Measurements from ENCODE around the gene ABI3BP. TPM values are rescaled to one million over a fixed set of nuclear protein-coding genes. Genes with fewer than 3 reads are reported as not detected.

The ABI3BP gene
- total RNA-seq, 1 donor from 2014 or later, result 1.1 TPM

DNA sequence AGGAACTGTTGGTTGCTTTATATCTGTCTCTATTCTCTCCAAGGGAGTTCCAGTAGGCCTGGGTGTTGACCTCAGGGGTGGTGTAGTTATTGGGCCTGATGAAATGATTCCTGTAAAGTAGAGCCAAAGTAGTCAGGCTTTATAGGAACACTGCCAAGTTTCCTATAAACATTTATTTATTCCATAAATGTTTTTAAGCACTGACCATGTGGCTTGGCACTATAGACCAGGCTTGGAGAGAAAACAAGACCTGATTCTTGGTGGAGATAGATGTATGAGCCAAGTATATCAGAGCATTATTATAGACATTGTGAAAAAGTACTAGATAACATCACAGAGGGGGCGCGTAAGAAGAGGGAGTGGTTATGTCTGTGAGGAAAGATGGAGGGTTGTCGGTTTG, 218.0 kb downstream of the ABI3BP start:
- peaks cover 1% of the 10 kb centered on the region for H3K9me3 Mint-ChIP-seq (ENCODE audit: unreplicated experiment)
- FAIRE-seq (no peak), DNase-seq (ENCODE audit: low read depth) (no peak)
- peaks cover 26% of the 10 kb centered on the region for H3K4me1 ChIP-seq (ENCODE audit: insufficient read depth, low read length)
- no peak for TF ChIP-seq CTCF (IDR thresholded peaks at IDR 0.05; ENCODE audit: insufficient read depth, low read depth, low read length)
- TF ChIP-seq EZH2 (IDR thresholded peaks at IDR 0.05; ENCODE audit: insufficient read depth, low read length), result no peak
- H3K36me3 ChIP-seq (ENCODE audit: insufficient read depth, low read length), result no peaks in the 10 kb centered on the region
- H3K36me3 Mint-ChIP-seq (ENCODE audit: low read depth, unreplicated experiment), result no peaks in the 10 kb centered on the region
- H3K27ac Mint-ChIP-seq (ENCODE audit: unreplicated experiment), result no peak overlapping the region
- peak overlapping the region; percentile 16 for H3K4me2 ChIP-seq (ENCODE audit: low read length)
- H2AFZ ChIP-seq (ENCODE audit: low read depth, low read length), result no peak overlapping the region
- no peak overlapping the region for H3K27ac ChIP-seq (ENCODE audit: low read depth, low read length)
- H3K4me1 Mint-ChIP-seq (ENCODE audit: low read depth, unreplicated experiment), result peaks cover 11% of the 10 kb centered on the region
- H3K27me3 ChIP-seq (ENCODE audit: insufficient read depth, low read length), result no peaks in the 10 kb centered on the region
- no peaks in the 10 kb centered on the region for H4K20me1 ChIP-seq (ENCODE audit: insufficient read depth, low read length)
- no peaks in the 10 kb centered on the region for H3K79me2 ChIP-seq (ENCODE audit: insufficient read depth, low read length)
- no peaks in the 10 kb centered on the region for H3K27me3 Mint-ChIP-seq (ENCODE audit: low read depth, unreplicated experiment)
- no peak overlapping the region for H3K4me3 Mint-ChIP-seq (ENCODE audit: unreplicated experiment)
- no peaks in the 10 kb centered on the region for H3K9me3 ChIP-seq (ENCODE audit: insufficient read depth, low read depth, low read length)
- H3K4me3 ChIP-seq (ENCODE audit: insufficient read depth, low read depth, low read length), result no peak overlapping the region
- no peak overlapping the region for H3K9ac ChIP-seq (ENCODE audit: low read length)

DNA sequence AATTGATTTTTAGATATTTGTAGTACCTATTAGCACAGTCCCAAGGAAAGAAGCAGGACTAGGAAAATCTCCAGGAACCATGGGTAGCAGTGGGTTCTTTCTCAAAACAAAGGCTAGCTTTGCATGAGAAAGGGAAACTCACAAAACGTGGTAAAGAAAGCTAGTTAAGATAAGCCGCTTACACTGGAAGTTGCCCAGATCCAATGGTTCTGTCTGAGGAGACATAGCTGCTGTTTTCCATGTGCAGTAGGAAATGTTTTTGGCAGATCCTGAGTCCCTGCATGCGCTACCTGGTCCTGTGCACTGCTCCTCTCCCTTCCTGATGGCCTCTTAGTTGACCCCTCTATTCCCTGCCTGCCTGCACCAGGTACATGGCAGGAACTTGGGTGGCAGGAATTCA, 223.5 kb downstream of the ABI3BP start:
- H3K4me1 Mint-ChIP-seq (ENCODE audit: low read depth, unreplicated experiment), result peaks cover 5% of the 10 kb centered on the region
- no peak overlapping the region for H3K4me3 Mint-ChIP-seq (ENCODE audit: unreplicated experiment)
- H3K36me3 Mint-ChIP-seq (ENCODE audit: low read depth, unreplicated experiment), result no peaks in the 10 kb centered on the region
- Histone ChIP-seq H3K4me3 (ENCODE audit: insufficient read depth, low read depth, low read length) (no peak overlapping the region), H3K9ac (ENCODE audit: low read length) (no peak overlapping the region), H2AFZ (ENCODE audit: low read depth, low read length) (no peak overlapping the region), H3K4me1 (ENCODE audit: insufficient read depth, low read length) (no peaks in the 10 kb centered on the region), H3K27me3 (ENCODE audit: insufficient read depth, low read length) (no peaks in the 10 kb centered on the region), H3K4me2 (ENCODE audit: low read length) (no peak overlapping the region), H3K27ac (ENCODE audit: low read depth, low read length) (no peak overlapping the region), H3K79me2 (ENCODE audit: insufficient read depth, low read length) (no peaks in the 10 kb centered on the region), H3K36me3 (ENCODE audit: insufficient read depth, low read length) (no peaks in the 10 kb centered on the region), H4K20me1 (ENCODE audit: insufficient read depth, low read length) (no peaks in the 10 kb centered on the region), H3K9me3 (ENCODE audit: insufficient read depth, low read depth, low read length) (no peaks in the 10 kb centered on the region)
- TF ChIP-seq EZH2 (IDR thresholded peaks at IDR 0.05; ENCODE audit: insufficient read depth, low read length), result no peak
- no peak for TF ChIP-seq CTCF (IDR thresholded peaks at IDR 0.05; ENCODE audit: insufficient read depth, low read depth, low read length)
- H3K27me3 Mint-ChIP-seq (ENCODE audit: low read depth, unreplicated experiment), result no peaks in the 10 kb centered on the region
- no peak for DNase-seq (ENCODE audit: low read depth)
- FAIRE-seq, result no peak
- H3K9me3 Mint-ChIP-seq (ENCODE audit: unreplicated experiment), result peaks cover under 1% of the 10 kb centered on the region
- no peak overlapping the region for H3K27ac Mint-ChIP-seq (ENCODE audit: unreplicated experiment)

DNA sequence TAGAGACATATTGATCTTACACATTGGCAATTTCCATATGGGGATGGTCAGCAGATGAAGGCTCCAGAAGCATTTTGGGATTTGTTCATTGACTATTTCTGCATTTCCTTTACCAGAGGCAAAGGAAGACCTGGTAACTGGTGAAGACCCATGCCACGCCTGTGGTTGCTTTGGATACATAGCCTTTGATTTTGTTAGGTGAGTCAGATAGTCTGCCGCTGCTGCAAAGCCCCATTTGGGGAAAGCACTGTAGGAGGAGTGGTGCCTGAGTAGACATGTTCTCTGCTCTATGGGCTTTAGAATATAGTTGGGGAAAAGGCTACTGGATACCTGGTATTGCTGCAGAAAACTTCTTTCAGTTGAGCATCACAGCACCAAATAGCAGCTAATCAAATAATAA, 227.2 kb downstream of the ABI3BP start:
- H2AFZ ChIP-seq (ENCODE audit: low read depth, low read length), result no peak overlapping the region
- H3K36me3 Mint-ChIP-seq (ENCODE audit: low read depth, unreplicated experiment), result peaks cover 3% of the 10 kb centered on the region
- FAIRE-seq (no peak), DNase-seq (ENCODE audit: low read depth) (no peak)
- H3K4me2 ChIP-seq (ENCODE audit: low read length), result no peak overlapping the region
- no peak for TF ChIP-seq CTCF (IDR thresholded peaks at IDR 0.05; ENCODE audit: insufficient read depth, low read depth, low read length)
- TF ChIP-seq EZH2 (IDR thresholded peaks at IDR 0.05; ENCODE audit: insufficient read depth, low read length), result no peak
- no peak overlapping the region for H3K4me3 ChIP-seq (ENCODE audit: insufficient read depth, low read depth, low read length)
- H4K20me1 ChIP-seq (ENCODE audit: insufficient read depth, low read length), result no peaks in the 10 kb centered on the region
- no peaks in the 10 kb centered on the region for H3K79me2 ChIP-seq (ENCODE audit: insufficient read depth, low read length)
- H3K9me3 Mint-ChIP-seq (ENCODE audit: unreplicated experiment), result no peaks in the 10 kb centered on the region
- no peaks in the 10 kb centered on the region for H3K27me3 Mint-ChIP-seq (ENCODE audit: low read depth, unreplicated experiment)
- H3K27me3 ChIP-seq (ENCODE audit: insufficient read depth, low read length), result no peaks in the 10 kb centered on the region
- H3K36me3 ChIP-seq (ENCODE audit: insufficient read depth, low read length), result no peaks in the 10 kb centered on the region
- no peaks in the 10 kb centered on the region for H3K4me1 ChIP-seq (ENCODE audit: insufficient read depth, low read length)
- H3K4me1 Mint-ChIP-seq (ENCODE audit: low read depth, unreplicated experiment), result peaks cover 5% of the 10 kb centered on the region
- H3K27ac Mint-ChIP-seq (ENCODE audit: unreplicated experiment), result no peak overlapping the region
- H3K9me3 ChIP-seq (ENCODE audit: insufficient read depth, low read depth, low read length), result no peaks in the 10 kb centered on the region
- H3K9ac ChIP-seq (ENCODE audit: low read length), result no peak overlapping the region
- H3K4me3 Mint-ChIP-seq (ENCODE audit: unreplicated experiment), result no peak overlapping the region
- no peak overlapping the region for H3K27ac ChIP-seq (ENCODE audit: low read depth, low read length)

Measured in astrocyte (in vitro differentiated cells and primary cell).